CD4-positive, alpha-beta T cell treated with Interleukin-1 beta for 1 hour (primary cell): ENCODE data around the gene CEBPZOS.
"Not testable (repeated sequence)": the region's sequence is repeated elsewhere in the genome, so short reads cannot be mapped to it uniquely, and the experiment has no call there.

ENCODE experiments used
- DNase-seq, 2 donors: peaks; one replicate each; pipeline ENCODE4 v3.0.0-alpha.2; 2020 to 2022

Gene CEBPZOS

GRCh38 chr2:37191747-37192146, 4.5 kb upstream of the CEBPZOS start:
- DNase-seq = no peak

- no peak for DNase-seq
Measured at GRCh38 chr2:37192551-37192950, 3.7 kb upstream of the CEBPZOS start.

DNA sequence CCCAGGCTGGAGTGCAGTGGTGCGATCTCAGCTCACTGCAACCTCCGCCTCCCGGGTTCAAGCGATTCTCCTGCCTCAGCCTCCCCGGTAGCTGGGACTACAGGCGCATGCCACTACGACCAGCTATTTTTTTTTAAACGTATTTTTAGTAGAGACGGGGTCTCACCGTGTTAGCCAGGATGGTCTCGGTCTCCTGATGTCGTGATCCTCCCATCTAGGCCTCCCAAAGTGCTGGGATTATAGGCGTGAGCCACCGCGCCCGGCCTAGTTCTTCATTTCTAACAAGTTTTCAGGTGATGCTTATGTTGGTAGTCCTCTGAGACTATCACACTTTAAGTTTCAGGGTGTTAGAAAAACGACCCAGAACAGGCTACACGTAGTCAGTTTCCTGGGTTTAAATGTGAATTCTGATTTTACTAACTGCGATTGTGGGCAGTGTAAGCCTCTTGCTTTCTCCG, 405 bp upstream of the CEBPZOS start:
- DNase-seq = not testable (repeated sequence)

DNA sequence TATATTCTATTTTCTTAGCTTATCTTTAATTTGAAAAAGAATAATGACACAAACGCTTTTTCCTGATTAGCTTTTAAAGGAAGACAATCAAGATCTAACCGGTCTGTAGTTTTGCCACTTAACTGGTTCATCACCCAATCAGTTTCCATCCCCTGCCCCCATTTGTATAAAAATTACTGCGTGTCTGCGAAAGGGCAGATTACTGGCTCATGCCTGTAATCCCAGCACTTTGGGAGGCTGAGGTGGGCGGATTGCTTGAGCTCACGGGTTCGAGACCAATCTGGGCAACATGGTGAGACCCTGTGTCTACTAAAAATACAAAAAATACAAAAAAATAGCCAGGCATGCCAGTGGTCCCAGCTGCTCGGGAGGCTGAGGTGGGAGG, 2.4 kb downstream of the CEBPZOS start:
- DNase-seq = no peak

DNA sequence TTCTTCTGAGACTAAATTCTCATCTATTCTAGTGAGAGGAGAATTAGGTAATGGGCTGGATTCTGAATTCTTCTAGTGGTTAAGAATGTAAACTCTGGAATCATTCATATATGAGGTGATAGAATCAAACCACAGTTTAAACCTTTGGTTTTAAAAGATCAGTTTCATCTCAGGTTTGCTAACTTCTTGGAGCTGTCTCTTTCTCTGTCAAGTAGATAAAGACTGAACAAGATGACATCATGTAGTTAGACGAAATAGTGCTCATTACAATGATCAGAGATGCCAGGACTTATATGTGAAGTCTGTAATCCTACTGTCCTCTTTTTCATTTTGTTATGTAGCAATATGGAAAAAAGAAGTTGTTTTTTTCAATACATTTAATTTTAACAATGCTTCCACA, 4.9 kb downstream of the CEBPZOS start:
- DNase-seq = no peak

DNA sequence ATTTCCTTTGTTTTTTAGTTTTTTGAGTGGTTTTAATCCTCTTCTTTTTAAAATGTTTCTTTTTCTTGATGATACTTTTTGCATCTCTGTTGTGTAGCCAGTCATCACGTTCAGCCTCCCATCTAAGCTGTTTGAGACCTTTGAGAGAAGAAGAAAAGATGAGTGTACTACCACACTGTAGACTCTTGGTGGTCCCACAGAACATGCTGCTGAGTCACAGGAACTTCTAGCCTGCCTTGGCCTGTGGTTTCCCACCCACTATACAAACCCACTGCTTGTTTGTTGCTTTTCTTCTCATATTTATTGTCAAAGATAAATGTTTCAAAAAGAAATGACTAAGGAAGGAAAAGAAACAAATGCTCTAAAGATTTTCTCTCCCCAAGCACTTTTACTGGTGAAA, 5.5 kb downstream of the CEBPZOS start:
- peak in 1 of 2 donors; percentile 25 for DNase-seq

- DNase-seq = no peak
Measured at GRCh38 chr2:37203708-37204107, 7.4 kb downstream of the CEBPZOS start.

DNA sequence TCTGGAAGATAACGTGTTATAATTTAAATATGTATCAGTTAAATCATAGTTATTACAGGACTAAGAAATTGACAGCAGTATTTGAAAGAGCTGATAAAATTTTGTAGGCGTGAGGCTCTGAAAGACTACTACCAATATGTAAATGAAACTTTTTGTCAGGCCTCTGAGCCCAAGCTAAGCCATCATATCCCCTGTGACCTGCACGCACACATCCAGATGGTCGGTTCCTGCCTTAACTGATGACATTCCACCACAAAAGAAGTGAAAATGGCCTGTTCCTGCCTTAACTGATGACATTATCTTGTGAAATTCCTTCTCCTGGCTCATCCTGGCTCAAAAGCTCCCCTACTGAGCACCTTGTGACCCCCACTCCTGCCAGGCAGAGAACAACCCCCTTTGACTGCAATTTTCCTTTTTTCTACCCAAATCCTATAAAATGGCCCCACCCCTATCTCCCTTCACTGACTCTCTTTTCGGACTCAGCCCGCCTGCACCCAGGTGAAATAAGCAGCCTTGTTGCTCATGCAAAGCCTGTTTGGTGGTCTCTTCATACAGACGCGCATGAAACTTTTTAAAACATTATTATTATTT, 8.9 kb downstream of the CEBPZOS start:
- not testable (repeated sequence) for DNase-seq

DNA sequence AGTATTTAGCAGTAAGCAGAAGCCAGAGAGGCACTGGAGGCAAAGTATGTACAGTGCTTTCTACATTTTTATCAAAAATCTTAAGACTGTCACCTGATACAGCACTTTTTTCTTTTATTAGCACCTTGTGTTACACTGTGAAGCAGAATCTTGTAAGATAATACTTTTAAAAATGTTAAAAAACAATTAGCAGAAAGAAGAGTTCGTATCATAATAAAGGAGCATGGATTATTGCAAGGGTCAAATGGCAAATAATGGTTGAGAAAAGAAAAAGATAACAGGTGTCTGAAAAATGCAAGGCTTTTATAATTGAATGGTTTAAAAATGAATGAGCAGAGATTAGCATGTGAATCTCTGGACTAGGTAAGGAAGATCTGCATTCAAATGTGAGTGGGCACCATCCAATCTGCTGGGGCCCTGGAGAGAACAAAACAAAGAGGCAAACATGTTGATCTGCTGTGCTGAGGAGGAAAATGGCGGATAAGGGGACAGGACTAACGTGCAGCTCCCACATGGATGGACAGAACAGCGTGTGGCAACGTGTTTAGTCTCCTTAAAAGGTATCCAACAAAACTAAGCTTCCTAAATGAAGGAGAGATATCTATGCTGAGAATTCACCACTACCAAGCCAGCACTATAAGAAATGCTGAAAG, 9.5 kb downstream of the CEBPZOS start:
- no peak for DNase-seq

GRCh38 chr2:37206760-37207159, 10.5 kb downstream of the CEBPZOS start:
- DNase-seq = not testable (repeated sequence)

DNA sequence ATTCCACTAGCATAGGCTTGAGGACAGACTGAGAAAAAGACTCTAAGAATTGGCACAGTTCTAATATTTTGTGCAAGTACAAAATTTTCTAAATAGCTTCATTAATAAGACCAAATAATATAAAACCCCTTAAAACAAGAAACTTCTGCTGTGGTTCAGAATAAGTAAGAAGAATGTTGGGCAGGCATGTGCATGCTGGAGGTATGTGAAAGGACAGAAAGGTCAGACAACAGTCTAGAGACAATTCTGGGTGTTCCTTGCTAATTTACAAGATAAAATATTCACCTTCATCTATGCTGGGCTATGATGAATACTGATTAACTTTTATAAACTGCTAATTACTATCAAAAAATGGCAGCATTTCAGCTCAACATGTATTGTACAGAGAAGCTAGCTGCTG, 14.9 kb downstream of the CEBPZOS start:
- DNase-seq = no peak

DNA sequence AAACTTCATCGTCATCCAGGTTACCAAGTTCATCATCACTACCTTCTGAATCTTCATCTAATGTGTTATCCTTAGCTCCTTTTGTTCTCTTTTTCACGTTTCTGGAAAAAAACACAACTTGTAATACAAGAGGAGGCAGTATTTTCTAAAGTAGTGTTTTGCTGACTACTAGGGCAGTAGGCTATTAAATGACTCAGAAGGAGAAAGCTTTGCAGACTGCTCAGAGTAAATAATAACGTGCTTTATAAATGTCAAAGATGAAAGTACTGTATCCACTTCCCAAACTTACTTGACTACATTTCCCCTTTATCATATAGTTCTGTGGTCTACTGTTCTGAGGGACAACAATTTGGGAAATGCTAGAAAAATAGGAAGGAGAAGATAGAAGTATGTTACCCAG, 15.6 kb downstream of the CEBPZOS start:
- no peak for DNase-seq

DNA sequence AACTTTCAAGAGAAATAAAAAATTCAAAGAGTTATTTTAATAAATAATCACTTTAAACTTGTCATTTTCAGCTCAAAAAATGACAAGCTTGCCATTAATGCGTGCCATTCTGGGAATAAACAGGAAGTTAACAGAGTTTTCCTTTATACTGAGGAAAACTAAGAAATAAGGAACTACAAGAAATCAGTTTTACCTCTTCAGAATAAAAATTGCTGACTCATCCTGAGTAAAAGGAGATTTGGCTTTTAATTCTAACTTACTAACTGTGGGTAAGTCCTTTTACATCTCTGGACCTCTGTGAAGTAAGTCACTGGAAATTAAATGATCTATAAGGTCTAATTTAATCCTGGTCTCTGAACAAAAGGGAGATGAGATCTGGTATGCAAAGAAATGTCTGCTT, 19.0 kb downstream of the CEBPZOS start:
- DNase-seq = no peak

DNA sequence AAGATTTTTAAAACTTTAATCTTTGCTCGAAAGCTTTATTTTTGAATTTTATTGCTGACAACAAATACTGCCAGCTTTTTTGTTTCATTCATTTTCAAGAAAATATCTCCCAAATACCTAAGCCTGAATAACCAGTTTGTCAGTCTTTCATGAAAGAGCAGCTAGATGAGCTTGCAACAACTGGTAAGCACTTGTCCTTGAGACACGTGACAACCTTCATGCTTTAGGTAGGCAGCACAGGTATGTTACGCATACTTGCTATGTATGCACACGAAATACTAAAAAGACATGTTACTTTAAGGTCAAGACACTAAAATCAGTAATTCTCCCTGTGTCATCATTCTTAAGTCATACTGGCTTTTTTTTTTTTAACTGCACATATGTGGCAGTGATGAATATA, 22.8 kb downstream of the CEBPZOS start:
- no peak for DNase-seq

- DNase-seq = no peak
Measured at GRCh38 chr2:37223131-37223530, 26.8 kb downstream of the CEBPZOS start.

GRCh38 chr2:37224063-37224462, 27.8 kb downstream of the CEBPZOS start:
- no peak for DNase-seq

DNA sequence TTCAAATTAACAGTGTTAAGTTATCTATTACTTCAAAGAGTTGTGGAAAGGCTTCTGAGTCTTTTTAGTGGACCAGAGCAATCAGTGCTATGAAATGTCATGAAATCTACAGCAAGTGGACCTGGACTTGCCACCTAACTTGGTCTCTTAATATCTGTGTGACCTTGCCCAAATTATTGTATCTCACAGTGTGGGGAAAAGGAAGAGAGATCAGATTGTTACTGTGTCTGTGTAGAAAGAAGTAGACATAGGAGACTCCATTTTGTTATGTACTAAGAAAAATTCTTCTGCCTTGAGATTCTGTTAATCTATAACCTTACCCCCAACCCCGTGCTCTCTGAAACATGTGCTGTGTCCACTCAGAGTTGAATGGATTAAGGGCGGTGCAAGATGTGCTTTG, 28.8 kb downstream of the CEBPZOS start:
- DNase-seq = not testable (repeated sequence)

DNA sequence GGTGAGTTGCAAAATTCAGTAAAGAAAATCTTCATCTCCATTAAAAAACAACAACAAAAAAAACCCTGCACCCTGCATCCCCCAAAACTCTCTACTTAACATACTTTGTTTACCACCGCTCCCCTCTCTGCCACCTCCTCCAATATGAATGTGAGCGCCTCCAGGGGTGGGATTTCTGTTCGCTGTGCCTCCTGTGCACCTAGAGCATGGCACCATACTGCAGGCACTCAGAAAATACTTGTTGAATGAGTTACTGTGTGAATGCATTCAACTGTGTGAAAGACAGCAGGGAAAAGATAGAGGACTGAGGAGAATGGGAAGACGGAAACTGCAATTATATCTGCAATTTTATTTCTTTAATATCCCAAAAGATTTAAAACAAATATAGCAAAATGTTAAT, 30.6 kb downstream of the CEBPZOS start:
- no peak for DNase-seq

DNA sequence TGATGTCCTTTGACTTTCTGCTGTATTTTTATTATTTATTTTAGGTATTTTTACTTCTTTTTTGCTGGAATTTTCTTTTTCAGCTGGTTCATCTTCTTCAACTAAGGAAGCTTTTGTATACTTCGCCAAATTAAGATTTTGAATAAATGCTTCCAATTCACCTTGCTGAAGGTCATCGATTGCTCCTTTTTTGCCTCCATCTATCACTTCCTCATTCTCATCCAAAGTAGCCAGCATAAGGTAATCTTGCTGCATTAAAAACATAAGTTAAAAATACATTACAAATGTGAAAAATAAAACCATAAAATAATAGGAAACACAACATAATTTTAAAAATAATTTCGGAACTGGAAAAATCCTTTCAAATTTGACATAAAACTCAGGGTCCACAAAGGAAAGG, 32.5 kb downstream of the CEBPZOS start:
- DNase-seq = no peak

DNA sequence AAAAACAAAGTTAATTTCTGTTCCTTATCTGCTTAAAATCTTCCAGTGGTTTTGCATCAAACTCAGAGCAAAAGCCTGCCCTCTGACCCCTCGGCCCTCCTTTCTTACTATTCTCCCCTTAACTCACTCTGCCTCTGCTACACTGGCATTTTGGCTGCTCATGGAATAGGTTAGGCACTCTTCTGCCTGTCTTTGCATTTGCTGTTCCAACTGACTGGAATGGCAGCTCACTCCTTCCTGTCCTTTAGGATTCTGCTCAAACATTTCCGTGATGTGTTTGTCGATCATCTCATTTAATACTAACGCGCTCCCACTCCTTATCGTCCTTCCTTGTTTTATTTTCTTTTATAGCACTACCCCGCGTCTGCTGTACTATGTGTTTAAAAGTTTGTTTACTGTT, 34.3 kb downstream of the CEBPZOS start:
- DNase-seq = no peak

DNA sequence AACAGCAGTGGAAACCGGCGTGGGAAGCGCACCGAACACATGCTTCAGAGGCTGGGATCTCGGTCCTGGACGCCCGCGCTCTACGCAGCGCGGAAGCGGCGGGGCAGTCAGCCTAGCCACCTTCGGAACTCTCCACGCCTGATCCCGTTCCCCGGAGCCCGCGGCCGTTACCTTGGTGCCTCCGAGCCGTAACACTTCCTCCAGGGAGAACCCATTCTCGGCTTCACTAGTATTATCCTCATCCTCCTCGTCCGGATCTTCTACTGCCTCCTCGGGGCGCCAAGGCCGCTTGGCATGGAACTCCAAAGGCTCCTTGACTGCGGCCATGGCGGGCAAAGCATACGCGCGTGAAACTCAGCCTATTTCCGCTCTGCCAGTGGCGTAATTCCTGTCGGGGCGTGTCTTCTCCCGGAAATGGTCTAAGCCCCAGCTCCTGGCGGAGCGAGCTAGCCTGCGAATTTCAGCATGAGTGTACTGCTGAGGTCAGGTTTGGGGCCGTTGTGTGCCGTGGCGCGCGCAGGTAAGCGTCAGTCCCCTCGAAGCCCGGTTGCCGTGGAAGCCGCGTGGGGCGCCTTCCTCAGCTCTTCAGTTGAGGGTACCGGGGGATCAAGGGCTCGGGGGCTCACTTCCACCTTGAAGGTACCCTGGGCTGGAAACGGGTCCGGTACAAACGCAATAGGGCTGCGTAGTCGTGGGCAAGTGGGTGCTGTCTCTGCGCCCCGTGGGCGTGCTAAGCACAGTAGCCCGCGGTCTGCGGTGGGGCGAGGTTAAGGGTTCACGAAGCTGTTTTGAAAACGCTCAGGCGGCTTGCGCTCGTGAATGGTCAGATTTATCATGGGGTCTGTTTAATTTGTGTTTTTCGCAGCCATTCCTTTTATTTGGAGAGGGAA, 35.2 kb downstream of the CEBPZOS start, which contains the start of the genes CEBPZ and NDUFAF7:
TSS of gene CEBPZ (minus strand) at position 356 of the 890 bp plus-strand sequence. CDS start at position 327, 29 bp downstream.
TSS of gene NDUFAF7 (plus strand) at position 418 of the 890 bp plus-strand sequence. CDS start at position 466, 48 bp downstream.
- DNase-seq = peak; percentile 87 to 88

DNA sequence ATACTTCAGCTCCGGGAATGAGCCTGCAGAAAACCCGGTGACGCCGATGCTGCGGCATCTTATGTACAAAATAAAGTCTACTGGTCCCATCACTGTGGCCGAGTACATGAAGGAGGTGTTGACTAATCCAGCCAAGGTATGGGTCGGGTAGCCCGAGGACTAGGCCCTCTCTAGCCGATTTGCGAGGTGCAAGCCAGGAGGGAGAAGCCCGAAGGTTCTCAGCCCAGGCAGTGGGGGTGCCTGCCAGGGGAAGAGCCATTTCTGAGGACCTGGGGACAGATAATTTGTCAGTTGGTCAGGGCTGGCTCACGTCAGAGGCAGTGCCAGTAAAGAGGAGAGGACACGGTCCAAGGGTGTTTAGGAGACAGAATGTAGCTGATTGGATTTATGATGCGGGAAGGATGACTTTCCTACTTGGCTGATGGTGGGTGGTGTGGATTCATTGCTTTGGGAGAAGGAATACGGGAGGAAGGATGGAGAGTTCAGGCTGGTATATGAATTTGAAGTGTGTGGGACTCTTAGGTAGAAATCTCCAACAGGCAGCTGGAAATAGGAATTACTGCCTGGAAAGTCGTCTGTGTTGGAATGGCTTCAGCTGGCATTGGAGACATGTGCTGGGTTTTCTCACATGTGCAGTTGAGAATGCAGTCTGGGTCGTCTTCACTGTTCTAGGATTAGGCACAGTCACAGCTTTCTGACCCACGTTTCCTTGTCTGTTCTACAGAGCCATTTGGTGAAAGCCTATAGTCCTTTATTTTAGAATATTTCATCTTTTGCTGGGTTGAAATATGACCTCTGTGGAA, 36.0 kb downstream of the CEBPZOS start:
- DNase-seq = no peak

DNA sequence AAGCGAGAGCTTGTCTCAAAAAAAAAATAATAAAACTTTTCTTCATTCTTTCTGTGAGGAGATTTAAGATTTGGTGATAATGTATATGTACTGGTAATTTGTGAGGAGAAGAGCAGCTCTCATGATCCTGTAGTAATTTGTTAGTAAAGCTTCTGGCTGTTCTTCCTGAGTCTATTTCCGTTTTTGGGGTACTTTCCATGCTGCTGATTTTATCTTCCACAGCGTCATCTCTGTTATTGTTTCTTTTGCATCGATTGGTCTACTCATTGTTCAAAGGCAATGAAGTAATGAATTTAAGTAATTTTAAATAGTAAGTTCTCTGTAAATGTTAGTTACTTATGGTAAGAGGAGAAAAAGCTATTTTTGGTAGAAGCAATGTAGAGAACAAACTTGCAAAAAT, 47.1 kb downstream of the CEBPZOS start:
- peak in 1 of 2 donors; percentile 56 for DNase-seq
